ENCODE results near the gene NAT10. TPM values are rescaled to one million over a fixed set of nuclear protein-coding genes. Genes with fewer than 3 reads are reported as not detected.

Gene NAT10
- total and polyA plus RNA-seq, 2 experiments from 2014 or later, result 21.4 to 24.0 TPM

- no peak overlapping the region for H3K9ac ChIP-seq
- TF ChIP-seq EZH2phosphoT487 (IDR thresholded peaks at IDR 0.05; ENCODE audit: insufficient read depth, low read depth), result no peak
- no peak for TF ChIP-seq EZH2 (IDR thresholded peaks at IDR 0.05; ENCODE audit: insufficient read depth, poor library complexity, severe bottlenecking)
- 84 to 88% methylated on average over 12 of the region's 12 CpGs for WGBS, 2 experiments (ENCODE audit: low coverage in 1 of 2, low lambda C conversion rate in 2 of 2, missing lambda C conversion rate in 2 of 2)
- H3K27me3 ChIP-seq (replicated peaks; ENCODE audit: insufficient read depth), result no peaks in the 10 kb centered on the region
- in situ Hi-C loops (cut with MboI), result no loop called here
- H3K27ac ChIP-seq, result no peak overlapping the region
- H3K4me2 ChIP-seq (ENCODE audit: unreplicated experiment), result no peak overlapping the region
- no peaks in the 10 kb centered on the region for H3K4me1 ChIP-seq (ENCODE audit: insufficient read depth)
- H3F3A ChIP-seq (ENCODE audit: insufficient read depth), result peaks cover 5% of the 10 kb centered on the region; the same call in 1 of the 2 replicates
- no peak overlapping the region for H3K4me3 ChIP-seq
- no peaks in the 10 kb centered on the region for H4K20me1 ChIP-seq (ENCODE audit: insufficient read depth)
- no peaks in the 10 kb centered on the region for H3K9me2 ChIP-seq (ENCODE audit: insufficient read depth)
- peaks cover 58% of the 10 kb centered on the region for H3K36me3 ChIP-seq (ENCODE audit: low read depth)
- no peak for DNase-seq
- no peak overlapping the region for H2AFZ ChIP-seq
- no peaks in the 10 kb centered on the region; the same call in 1 of the 2 replicates for H3K79me2 ChIP-seq (ENCODE audit: insufficient read depth)
- H3K9me3 ChIP-seq (ENCODE audit: low read depth), result no peaks in the 10 kb centered on the region
Observed at GRCh38 chr11:34126959-34127848, 21.8 kb downstream of the NAT10 start.

- no peak overlapping the region for H3K9ac ChIP-seq
- no peak overlapping the region for H3K4me3 ChIP-seq
- H3K36me3 ChIP-seq (ENCODE audit: low read depth), result peaks cover 68% of the 10 kb centered on the region
- in situ Hi-C loops (cut with MboI), result no loop called here
- TF ChIP-seq EZH2 (IDR thresholded peaks at IDR 0.05; ENCODE audit: insufficient read depth, poor library complexity, severe bottlenecking), result no peak
- no peak for TF ChIP-seq EZH2phosphoT487 (IDR thresholded peaks at IDR 0.05; ENCODE audit: insufficient read depth, low read depth)
- H3K4me2 ChIP-seq (ENCODE audit: unreplicated experiment), result no peak overlapping the region
- 100% methylated on average over 3 of the region's 3 CpGs for WGBS, 2 experiments (ENCODE audit: low coverage in 1 of 2, low lambda C conversion rate in 2 of 2, missing lambda C conversion rate in 2 of 2)
- H3K4me1 ChIP-seq (ENCODE audit: insufficient read depth), result no peaks in the 10 kb centered on the region
- H3K79me2 ChIP-seq (ENCODE audit: insufficient read depth), result no peaks in the 10 kb centered on the region; the same call in 1 of the 2 replicates
- no peak for DNase-seq
- H3K9me2 ChIP-seq (ENCODE audit: insufficient read depth), result no peaks in the 10 kb centered on the region
- no peaks in the 10 kb centered on the region for H3K27me3 ChIP-seq (replicated peaks; ENCODE audit: insufficient read depth)
- H3K9me3 ChIP-seq (ENCODE audit: low read depth), result no peaks in the 10 kb centered on the region
- H3F3A ChIP-seq (ENCODE audit: insufficient read depth), result peaks cover 5% of the 10 kb centered on the region; the same call in 1 of the 2 replicates
- H4K20me1 ChIP-seq (ENCODE audit: insufficient read depth), result no peaks in the 10 kb centered on the region
- H3K27ac ChIP-seq, result no peak overlapping the region
- no peak overlapping the region for H2AFZ ChIP-seq
Observed at GRCh38 chr11:34128824-34129223, 23.4 kb downstream of the NAT10 start.

- Histone ChIP-seq H3K4me1 (ENCODE audit: insufficient read depth) (no peaks in the 10 kb centered on the region), H3K9me3 (ENCODE audit: low read depth) (no peaks in the 10 kb centered on the region), H3K4me3 (no peak overlapping the region), H3K4me2 (ENCODE audit: unreplicated experiment) (no peak overlapping the region), H3K9me2 (ENCODE audit: insufficient read depth) (no peaks in the 10 kb centered on the region), H3K36me3 (ENCODE audit: low read depth) (peaks cover 58% of the 10 kb centered on the region), H2AFZ (no peak overlapping the region), H3F3A (ENCODE audit: insufficient read depth) (no peaks in the 10 kb centered on the region), H3K27ac (no peak overlapping the region), H3K79me2 (ENCODE audit: insufficient read depth) (no peaks in the 10 kb centered on the region), H3K9ac (no peak overlapping the region), H3K27me3 (replicated peaks; ENCODE audit: insufficient read depth) (no peaks in the 10 kb centered on the region), H4K20me1 (ENCODE audit: insufficient read depth) (no peaks in the 10 kb centered on the region)
- no peak for DNase-seq
- 92 to 93% methylated on average over 4 of the region's 4 CpGs for WGBS, 2 experiments (ENCODE audit: low coverage in 1 of 2, low lambda C conversion rate in 2 of 2, missing lambda C conversion rate in 2 of 2)
- in situ Hi-C loops (cut with MboI), result no loop called here
- no peak for TF ChIP-seq EZH2phosphoT487 (IDR thresholded peaks at IDR 0.05; ENCODE audit: insufficient read depth, low read depth)
- no peak for TF ChIP-seq EZH2 (IDR thresholded peaks at IDR 0.05; ENCODE audit: insufficient read depth, poor library complexity, severe bottlenecking)
Observed at GRCh38 chr11:34132261-34132965, 27.0 kb downstream of the NAT10 start.

GRCh38 chr11:34134765-34135164, 29.3 kb downstream of the NAT10 start:
- TF ChIP-seq EZH2phosphoT487 (IDR thresholded peaks at IDR 0.05; ENCODE audit: insufficient read depth, low read depth), result no peak
- no peak for TF ChIP-seq EZH2 (IDR thresholded peaks at IDR 0.05; ENCODE audit: insufficient read depth, poor library complexity, severe bottlenecking)
- H3K36me3 ChIP-seq (ENCODE audit: low read depth), result peaks cover 46% of the 10 kb centered on the region
- H3K9me2 ChIP-seq (ENCODE audit: insufficient read depth), result no peaks in the 10 kb centered on the region
- no peaks in the 10 kb centered on the region for H3K79me2 ChIP-seq (ENCODE audit: insufficient read depth)
- no peak overlapping the region for H3K4me3 ChIP-seq
- in situ Hi-C loops (cut with MboI), result no loop called here
- no peak for DNase-seq
- no peak overlapping the region for H3K4me2 ChIP-seq (ENCODE audit: unreplicated experiment)
- no peak overlapping the region for H2AFZ ChIP-seq
- H3F3A ChIP-seq (ENCODE audit: insufficient read depth), result no peaks in the 10 kb centered on the region
- H3K27ac ChIP-seq, result no peak overlapping the region
- H3K27me3 ChIP-seq (replicated peaks; ENCODE audit: insufficient read depth), result no peaks in the 10 kb centered on the region
- H3K4me1 ChIP-seq (ENCODE audit: insufficient read depth), result no peaks in the 10 kb centered on the region
- WGBS, 2 experiments (ENCODE audit: low coverage in 1 of 2, low lambda C conversion rate in 2 of 2, missing lambda C conversion rate in 2 of 2), result 90 to 91% methylated on average over 5 of the region's 5 CpGs
- H3K9ac ChIP-seq, result no peak overlapping the region
- H3K9me3 ChIP-seq (ENCODE audit: low read depth), result no peaks in the 10 kb centered on the region
- no peaks in the 10 kb centered on the region for H4K20me1 ChIP-seq (ENCODE audit: insufficient read depth)
